H9 (cell line): ENCODE measurements around the gene TMEM165. TPM values are rescaled to one million over a fixed set of nuclear protein-coding genes. Genes with fewer than 3 reads are reported as not detected.

Source experiments
- DNase-seq: peaks from one replicate; pipeline ENCODE4 v3.0.0-alpha.2; 2017
- H2AFZ ChIP-seq: one replicate; pipeline ENCODE4 v1.6.1; 2013; ENCODE audit warnings: mild to moderate bottlenecking, low read length, control low read depth, moderate library complexity
- H2AK5ac ChIP-seq: 2 replicates; pipeline ENCODE4 v1.6.1; 2013; ENCODE audit warnings: low read length, control low read depth, mixed read lengths; ENCODE audit not compliant: insufficient read length
- H2BK120ac ChIP-seq: one replicate; pipeline ENCODE4 v1.6.1; 2013; ENCODE audit warnings: low read depth, mild to moderate bottlenecking, low read length, control low read depth, inconsistent platforms; ENCODE audit not compliant: poor library complexity, severe bottlenecking
- H2BK12ac ChIP-seq: 2 replicates; pipeline ENCODE4 v1.6.1; 2013; ENCODE audit warnings: low read length, control low read depth, mixed read lengths, low read depth; ENCODE audit not compliant: insufficient read length
- H2BK15ac ChIP-seq: 2 replicates; pipeline ENCODE4 v1.6.1; 2013; ENCODE audit warnings: low read depth, low read length, control low read depth
- H2BK20ac ChIP-seq: one replicate; pipeline ENCODE4 v1.6.1; 2013; ENCODE audit warnings: low read depth, mild to moderate bottlenecking, low read length, control low read depth, inconsistent platforms; ENCODE audit not compliant: poor library complexity, severe bottlenecking
- H2BK5ac ChIP-seq: 2 replicates; pipeline ENCODE4 v1.6.1; 2013; ENCODE audit warnings: low read length, control low read depth, mixed read lengths; ENCODE audit not compliant: insufficient read length
- H3K14ac ChIP-seq: 2 replicates; pipeline ENCODE4 v1.6.1; 2013; ENCODE audit warnings: low read length, control low read depth; ENCODE audit not compliant: insufficient read depth
- H3K18ac ChIP-seq: 2 replicates; pipeline ENCODE4 v1.6.1; 2013; ENCODE audit warnings: low read depth, mild to moderate bottlenecking, mixed read lengths, low read length, control low read depth; ENCODE audit not compliant: insufficient read length
- H3K23ac ChIP-seq: 2 replicates; pipeline ENCODE4 v1.6.1; 2013; ENCODE audit warnings: low read length, control low read depth, mixed read lengths, low read depth; ENCODE audit not compliant: insufficient read length
- H3K23me2 ChIP-seq: 2 replicates; pipeline ENCODE4 v1.6.1; 2013; ENCODE audit warnings: low read depth, mild to moderate bottlenecking, mixed read lengths, low read length, control low read depth; ENCODE audit not compliant: insufficient read length, poor library complexity, severe bottlenecking
- H3K27ac ChIP-seq: 2 replicates; pipeline ENCODE4 v1.5.1; 2013; ENCODE audit warnings: low read length, control low read depth, mixed read lengths, low read depth; ENCODE audit not compliant: insufficient read length
- H3K27me3 ChIP-seq: 2 replicates; pipeline ENCODE4 v1.6.1; 2013; ENCODE audit warnings: low read length, control low read depth, inconsistent platforms; ENCODE audit not compliant: insufficient read depth
- H3K4ac ChIP-seq: 2 replicates; pipeline ENCODE4 v1.6.1; 2013; ENCODE audit warnings: low read depth, mild to moderate bottlenecking, control low read depth, inconsistent platforms, low read length, moderate library complexity
- H3K4me1 ChIP-seq: 2 replicates; pipeline ENCODE4 v1.6.1; 2013; ENCODE audit warnings: low read length, control low read depth, inconsistent platforms; ENCODE audit not compliant: insufficient read depth
- H3K4me2 ChIP-seq: 2 replicates; pipeline ENCODE4 v1.6.1; 2013; ENCODE audit warnings: low read length, control low read depth, mixed read lengths; ENCODE audit not compliant: insufficient read length, insufficient read depth
- H3K56ac ChIP-seq: 2 replicates; pipeline ENCODE4 v1.6.1; 2013; ENCODE audit warnings: low read depth, mild to moderate bottlenecking, mixed read lengths, low read length, control low read depth; ENCODE audit not compliant: insufficient read length
- H3K79me1 ChIP-seq: 2 replicates; pipeline ENCODE4 v1.6.1; 2013; ENCODE audit warnings: low read depth, mild to moderate bottlenecking, moderate library complexity, low read length, control low read depth, inconsistent platforms; ENCODE audit not compliant: insufficient read depth, poor library complexity, severe bottlenecking
- H3K79me2 ChIP-seq: 2 replicates; pipeline ENCODE4 v1.6.1; 2013; ENCODE audit warnings: low read length, control low read depth, inconsistent platforms; ENCODE audit not compliant: insufficient read depth
- H3K9ac ChIP-seq: 2 replicates; pipeline ENCODE4 v1.6.1; 2013; ENCODE audit warnings: low read length, control low read depth, mixed read lengths; ENCODE audit not compliant: insufficient read length; ENCODE audit errors: extremely low read depth
- H3K9me3 ChIP-seq: one replicate; pipeline ENCODE4 v1.6.1; 2013; ENCODE audit warnings: low read depth, low read length, inconsistent platforms; ENCODE audit not compliant: control insufficient read depth
- H3T11ph ChIP-seq: one replicate; pipeline ENCODE4 v1.6.1; 2013; ENCODE audit warnings: mild to moderate bottlenecking, low read length, control low read depth, inconsistent platforms
- H4K20me1 ChIP-seq: one replicate; pipeline ENCODE4 v1.6.1; 2013; ENCODE audit not compliant: control insufficient read depth, insufficient read length, insufficient read depth
- H4K5ac ChIP-seq: 2 replicates; pipeline ENCODE4 v1.6.1; 2013; ENCODE audit warnings: low read depth, mild to moderate bottlenecking, mixed read lengths, low read length, control low read depth; ENCODE audit not compliant: insufficient read length
- H4K8ac ChIP-seq: replicated peaks from 2 replicates; pipeline ENCODE4 v1.6.1; 2013; ENCODE audit warnings: low read length, control low read depth, mixed read lengths, low read depth; ENCODE audit not compliant: insufficient read length
- H4K91ac ChIP-seq: 2 replicates; pipeline ENCODE4 v1.6.1; 2013; ENCODE audit warnings: low read depth, mild to moderate bottlenecking, moderate library complexity, mixed read lengths, low read length, control low read depth; ENCODE audit not compliant: insufficient read length
- H3K27ac Mint-ChIP-seq, 3 experiments: 2 replicates in 2 of 3; 3 replicates in 1 of 3; pipeline ENCODE4 v1.8.0; 2020 to 2021; ENCODE audit warnings: mixed read lengths in 3 of 3, mild to moderate bottlenecking in 1 of 3, moderate library complexity in 1 of 3
- H3K27me3 Mint-ChIP-seq: 2 replicates; pipeline ENCODE4 v1.8.0; 2021; ENCODE audit warnings: low read depth, mild to moderate bottlenecking, moderate library complexity, mixed read lengths
- H3K36me3 Mint-ChIP-seq, 3 experiments: 2 replicates in 2 of 3; 3 replicates in 1 of 3; pipeline ENCODE4 v1.8.0; 2020 to 2021; ENCODE audit warnings: low read depth in 3 of 3, mixed read lengths in 3 of 3; ENCODE audit not compliant: insufficient read depth in 1 of 3
- H3K4me1 Mint-ChIP-seq, 2 experiments: 2 replicates each; pipeline ENCODE4 v1.8.0; 2020; ENCODE audit warnings: mixed read lengths in 2 of 2
- H3K4me3 Mint-ChIP-seq, 2 experiments: 2 replicates in 1 of 2; 3 replicates in 1 of 2; pipeline ENCODE4 v1.8.0; 2020 to 2021; ENCODE audit warnings: mild to moderate bottlenecking in 2 of 2, mixed read lengths in 2 of 2, moderate library complexity in 1 of 2
- H3K9me3 Mint-ChIP-seq, 2 experiments: 2 replicates in 1 of 2; 3 replicates in 1 of 2; pipeline ENCODE4 v1.8.0; 2020; ENCODE audit warnings: mild to moderate bottlenecking in 2 of 2, mixed read lengths in 2 of 2, moderate library complexity in 1 of 2
- CTCF ChIP-seq: fragments of 200-600 bp; sonication (generic); conservative IDR thresholded peaks from 3 replicates; pipeline ENCODE4 v1.8.0; 2021; ENCODE audit warnings: antibody characterized with exemption, mild to moderate bottlenecking
- WGBS: extraction: QIAGEN DNeasy Blood & Tissue Kit; methylation state at CpG from one replicate; pipeline ENCODE4 v1.1.7; 2013; ENCODE audit warnings: missing lambda C conversion rate, low lambda C conversion rate, mixed read lengths; ENCODE audit not compliant: insufficient read length; ENCODE audit errors: extremely low coverage; 5-methylcytosine and 5-hydroxymethylcytosine counted together
- total RNA-seq: library from RNA; stranded (reverse); gene quantifications from 2 replicates; pipeline ENCODE4 v1.2.1, GENCODE V29; 2021

The TMEM165 gene
- total RNA-seq, 1 experiment from 2014 or later, result 87.2 TPM

- Mint-ChIP-seq H3K27ac (no peak overlapping the region), H3K4me3 (no peak overlapping the region), H3K9me3 (no peaks in the 10 kb centered on the region), H3K27me3 (no peaks in the 10 kb centered on the region), H3K36me3 (peaks cover 16 to 46% (median 38%) of the 10 kb centered on the region in 3 experiments; a peak in 6 of 7 replicates), H3K4me1 (peaks cover 18 to 32% of the 10 kb centered on the region in 2 experiments)
- Histone ChIP-seq H3K4me2 (no peak overlapping the region), H3K27me3 (no peaks in the 10 kb centered on the region), H4K91ac (no peak overlapping the region), H3K56ac (no peak overlapping the region), H2BK5ac (no peak overlapping the region), H4K5ac (no peak overlapping the region), H4K8ac (no peak overlapping the region), H3T11ph (no peak overlapping the region), H3K4me1 (no peaks in the 10 kb centered on the region), H3K23ac (no peak overlapping the region), H2BK20ac (no peak overlapping the region), H3K79me1 (no peaks in the 10 kb centered on the region), H2BK120ac (no peak overlapping the region), H3K4ac (no peak overlapping the region), H2AK5ac (no peak overlapping the region), H3K9me3 (no peaks in the 10 kb centered on the region), H3K79me2 (no peaks in the 10 kb centered on the region), H3K14ac (no peak overlapping the region), H2BK15ac (no peak overlapping the region), H3K23me2 (no peaks in the 10 kb centered on the region), H3K9ac (no peak overlapping the region), H2BK12ac (no peak overlapping the region), H3K18ac (no peak overlapping the region), H4K20me1 (no peaks in the 10 kb centered on the region), H2AFZ (no peak overlapping the region), H3K27ac (no peak overlapping the region)
- TF ChIP-seq CTCF, result no peak
- WGBS, result no CpG with 5 or more reads among the region's 5 CpGs
- DNase-seq, result no peak
These were observed 41.6 kb downstream of the TMEM165 start for GRCh38 chr4:55437356-55437796.
